Neural progenitor cell (in vitro differentiated cells): ENCODE data around the gene OCA2.

Experiments used
- EZH2 ChIP-seq: fragments of 200-600 bp; sonication (generic); IDR thresholded peaks from 2 replicates; pipeline ENCODE4 v1.6.1; 2017; ENCODE audit warnings: antibody characterized with exemption, mild to moderate bottlenecking, moderate library complexity
- TF ChIP-seq, protein P1 (sequence below): fragments of 200-600 bp; sonication (generic); IDR thresholded peaks from 2 replicates; pipeline ENCODE4 v1.5.1; 2017; ENCODE audit warnings: antibody characterized with exemption, mild to moderate bottlenecking

DNA sequence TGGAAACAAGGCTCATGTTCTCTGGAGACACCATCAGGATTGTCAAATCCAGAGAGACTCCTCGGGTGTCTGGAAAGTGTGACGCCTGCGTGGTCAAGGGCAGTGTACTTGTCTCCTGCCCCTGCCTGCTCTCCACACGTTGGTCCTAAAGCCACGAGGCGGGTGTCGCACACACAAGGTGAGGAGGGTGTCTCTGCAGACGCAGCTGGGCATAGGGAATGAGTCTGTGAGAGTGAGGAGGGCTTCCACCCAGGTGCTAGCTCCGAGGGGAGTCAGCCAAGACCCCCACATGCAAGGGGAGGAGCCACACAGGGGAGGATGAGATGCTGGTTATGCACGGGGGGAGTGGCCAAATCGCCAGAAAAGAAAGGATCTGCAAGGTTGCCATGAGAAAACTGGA lies 27.9 kb upstream of the OCA2 start:
- TF ChIP-seq EZH2: no peak
- TF ChIP-seq, protein P1, sequence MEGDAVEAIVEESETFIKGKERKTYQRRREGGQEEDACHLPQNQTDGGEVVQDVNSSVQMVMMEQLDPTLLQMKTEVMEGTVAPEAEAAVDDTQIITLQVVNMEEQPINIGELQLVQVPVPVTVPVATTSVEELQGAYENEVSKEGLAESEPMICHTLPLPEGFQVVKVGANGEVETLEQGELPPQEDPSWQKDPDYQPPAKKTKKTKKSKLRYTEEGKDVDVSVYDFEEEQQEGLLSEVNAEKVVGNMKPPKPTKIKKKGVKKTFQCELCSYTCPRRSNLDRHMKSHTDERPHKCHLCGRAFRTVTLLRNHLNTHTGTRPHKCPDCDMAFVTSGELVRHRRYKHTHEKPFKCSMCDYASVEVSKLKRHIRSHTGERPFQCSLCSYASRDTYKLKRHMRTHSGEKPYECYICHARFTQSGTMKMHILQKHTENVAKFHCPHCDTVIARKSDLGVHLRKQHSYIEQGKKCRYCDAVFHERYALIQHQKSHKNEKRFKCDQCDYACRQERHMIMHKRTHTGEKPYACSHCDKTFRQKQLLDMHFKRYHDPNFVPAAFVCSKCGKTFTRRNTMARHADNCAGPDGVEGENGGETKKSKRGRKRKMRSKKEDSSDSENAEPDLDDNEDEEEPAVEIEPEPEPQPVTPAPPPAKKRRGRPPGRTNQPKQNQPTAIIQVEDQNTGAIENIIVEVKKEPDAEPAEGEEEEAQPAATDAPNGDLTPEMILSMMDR: no peak
